ENCODE data around the gene SYCE3. TPM values are rescaled to one million over a fixed set of nuclear protein-coding genes. Genes with fewer than 3 reads are reported as not detected.
"Not testable (repeated sequence)": the region's sequence is repeated elsewhere in the genome, so short reads cannot be mapped to it uniquely, and the experiment has no call there.

The SYCE3 gene
- total RNA-seq, 1 experiment from 2014 or later, result not detected

DNA sequence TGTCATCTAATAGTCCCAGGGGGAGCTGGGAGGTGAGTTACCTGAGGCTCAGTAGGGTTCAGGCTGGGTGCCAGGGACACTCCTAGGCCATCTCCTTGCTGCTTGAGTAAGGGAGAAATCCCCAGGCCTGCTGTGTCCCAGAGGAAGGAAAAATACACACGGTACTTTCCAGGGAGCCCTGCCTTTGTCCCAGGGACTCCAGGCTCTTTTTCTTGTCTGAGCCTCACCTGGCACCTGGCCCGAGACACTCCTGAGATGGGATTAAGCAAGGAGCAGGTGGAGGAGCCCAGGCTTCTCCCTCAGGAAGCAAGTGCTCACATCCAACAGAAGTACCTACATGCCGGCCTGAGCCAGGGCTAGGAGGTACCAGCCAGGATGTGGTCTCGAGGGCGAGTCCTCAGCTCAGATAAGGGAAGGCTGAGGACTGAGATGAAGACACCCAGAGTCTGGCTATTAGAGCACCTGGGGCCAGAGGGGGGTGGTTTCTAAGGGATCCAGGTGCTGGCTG lies 17.9 kb downstream of the SYCE3 start:
- peak; percentile 56 for DNase-seq
- H3K4me3 ChIP-seq (ENCODE audit: insufficient read depth, low read depth, low read length), result no peak overlapping the region
- no peaks in the 10 kb centered on the region for H3K36me3 ChIP-seq (replicated peaks; ENCODE audit: control insufficient read depth, insufficient read depth, low read length)
- H3K27me3 ChIP-seq (ENCODE audit: control insufficient read depth, insufficient read depth, low read length), result peaks cover 9% of the 10 kb centered on the region

DNA sequence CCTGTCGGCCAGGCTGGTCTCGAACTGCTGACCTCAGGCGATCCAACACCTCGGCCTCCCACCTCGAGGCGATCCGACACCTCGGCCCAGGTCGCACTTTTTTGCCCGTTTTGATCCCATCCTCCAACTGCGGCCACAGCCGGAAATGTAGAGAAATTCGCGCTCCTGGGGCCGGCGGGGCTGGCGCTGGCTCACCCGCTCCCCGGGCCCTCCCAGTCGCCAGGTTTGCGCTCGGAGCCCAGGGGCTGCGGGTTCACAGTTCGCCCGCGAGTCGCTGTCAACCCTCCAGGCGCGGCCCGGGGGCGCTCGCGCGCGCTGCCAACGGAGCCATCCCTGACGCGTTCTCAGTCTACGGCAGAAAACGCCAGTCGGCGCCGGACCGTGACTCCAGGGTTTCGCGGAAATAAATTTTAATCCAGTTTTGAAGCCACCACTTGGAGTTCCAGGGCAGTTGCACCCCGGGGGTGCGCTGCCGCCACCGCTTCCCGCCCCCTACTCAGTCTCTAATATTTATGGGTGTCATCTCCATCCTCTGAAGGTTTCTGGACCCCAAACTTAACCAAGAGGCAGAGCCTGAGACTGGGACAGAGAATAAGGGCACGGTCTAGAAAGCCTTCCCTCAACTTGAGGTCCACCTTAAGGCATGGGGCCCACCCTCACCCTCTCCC lies 18.5 kb downstream of the SYCE3 start:
- no peaks in the 10 kb centered on the region for H3K36me3 ChIP-seq (replicated peaks; ENCODE audit: control insufficient read depth, insufficient read depth, low read length)
- peak overlapping the region; percentile 8; the same call in 1 of the 2 replicates for H3K4me3 ChIP-seq (ENCODE audit: insufficient read depth, low read depth, low read length)
- peak; percentile 99 for DNase-seq
- peaks cover 9% of the 10 kb centered on the region for H3K27me3 ChIP-seq (ENCODE audit: control insufficient read depth, insufficient read depth, low read length)

DNA sequence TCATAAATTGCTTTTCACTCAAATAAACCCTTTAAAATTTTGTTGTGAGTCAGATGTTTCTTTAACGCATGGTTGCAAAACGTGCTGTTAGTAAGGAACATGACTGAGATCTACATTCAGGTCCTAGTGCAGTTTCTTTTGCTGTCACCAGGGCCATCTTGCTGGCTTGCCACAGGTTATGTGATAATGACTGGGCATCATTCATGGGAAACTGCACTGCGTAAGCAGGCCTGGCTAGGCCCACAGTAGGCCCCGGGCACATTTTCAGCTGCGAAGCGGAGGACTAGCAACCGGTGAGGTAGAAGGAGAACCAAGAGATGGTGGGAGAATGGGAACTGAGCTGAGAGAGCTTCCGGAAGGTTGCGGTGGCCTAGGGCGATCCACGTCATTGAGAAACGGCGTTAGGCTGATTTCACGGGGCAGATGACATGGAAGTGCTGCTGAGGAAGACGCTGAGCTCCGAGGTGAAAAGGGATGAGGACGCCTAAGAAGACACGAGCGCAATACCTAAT lies 20.2 kb downstream of the SYCE3 start:
- Histone ChIP-seq H3K4me3 (ENCODE audit: insufficient read depth, low read depth, low read length) (no peak overlapping the region), H3K27me3 (ENCODE audit: control insufficient read depth, insufficient read depth, low read length) (peaks cover 9% of the 10 kb centered on the region), H3K36me3 (replicated peaks; ENCODE audit: control insufficient read depth, insufficient read depth, low read length) (no peaks in the 10 kb centered on the region)
- no peak for DNase-seq

DNA sequence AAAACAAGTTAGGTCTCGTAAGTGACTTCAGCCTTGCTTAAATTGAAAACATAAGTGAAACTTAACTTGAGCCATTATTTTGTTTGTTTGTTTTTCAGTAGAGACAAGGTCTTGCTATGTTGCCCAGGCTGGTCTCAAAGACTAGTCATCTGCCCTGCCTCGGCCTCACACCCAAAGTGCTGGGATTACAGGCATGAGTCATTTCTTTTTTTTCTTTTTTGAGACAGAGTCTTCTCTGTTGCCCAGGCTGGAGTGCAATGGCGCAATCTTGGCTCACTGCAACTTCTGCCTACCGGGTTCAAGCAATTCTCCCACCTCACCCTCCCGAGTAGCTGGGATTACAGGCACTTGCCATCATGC lies 21.1 kb downstream of the SYCE3 start:
- not testable (repeated sequence) for DNase-seq; H3K4me3 ChIP-seq (ENCODE audit: insufficient read depth, low read depth, low read length); H3K36me3 ChIP-seq (replicated peaks; ENCODE audit: control insufficient read depth, insufficient read depth, low read length); H3K27me3 ChIP-seq (ENCODE audit: control insufficient read depth, insufficient read depth, low read length)

DNA sequence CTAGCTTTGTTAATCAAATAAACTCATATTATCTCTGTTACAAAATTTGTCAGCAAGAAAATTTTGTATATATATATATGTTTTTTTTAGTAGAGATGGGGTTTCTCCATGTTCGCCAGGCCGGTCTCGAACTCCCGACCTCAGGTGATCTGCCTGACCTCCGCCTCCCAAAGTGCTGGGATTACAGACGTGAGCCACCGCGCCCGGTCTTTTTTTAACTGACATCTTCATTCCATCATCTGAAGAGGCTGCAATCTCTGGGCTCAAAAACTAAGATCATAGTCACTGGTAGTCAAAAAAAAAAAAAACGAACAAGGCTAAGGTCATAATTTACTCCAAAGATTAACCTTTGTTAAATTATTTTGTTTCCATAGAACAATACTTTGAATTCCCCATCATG lies 22.3 kb downstream of the SYCE3 start:
- H3K36me3 ChIP-seq (replicated peaks; ENCODE audit: control insufficient read depth, insufficient read depth, low read length), result no peaks in the 10 kb centered on the region
- peaks cover 9% of the 10 kb centered on the region for H3K27me3 ChIP-seq (ENCODE audit: control insufficient read depth, insufficient read depth, low read length)
- no peak for DNase-seq
- no peak overlapping the region for H3K4me3 ChIP-seq (ENCODE audit: insufficient read depth, low read depth, low read length)

DNA sequence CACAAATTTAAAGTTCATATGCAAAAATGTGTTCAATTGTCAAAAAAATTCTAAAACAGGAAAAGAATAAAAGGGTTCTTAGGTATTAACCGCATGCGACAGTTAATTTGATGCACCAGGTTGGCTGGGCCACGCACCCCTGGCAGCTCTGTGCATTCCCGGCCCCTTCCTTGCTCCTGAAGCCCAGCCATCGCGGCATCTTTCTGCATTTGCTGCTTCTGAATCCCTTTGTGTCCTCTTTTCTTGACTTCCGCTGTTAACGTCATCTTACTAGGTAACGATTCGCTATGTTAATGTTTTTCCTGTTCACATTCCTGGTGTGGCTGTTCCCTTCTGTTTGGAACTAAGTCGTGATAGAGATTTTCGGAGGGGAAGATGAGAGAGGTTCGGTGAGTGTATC lies 25.0 kb downstream of the SYCE3 start:
- H3K27me3 ChIP-seq (ENCODE audit: control insufficient read depth, insufficient read depth, low read length), result peaks cover 5% of the 10 kb centered on the region
- H3K36me3 ChIP-seq (replicated peaks; ENCODE audit: control insufficient read depth, insufficient read depth, low read length), result no peaks in the 10 kb centered on the region
- no peak overlapping the region for H3K4me3 ChIP-seq (ENCODE audit: insufficient read depth, low read depth, low read length)
- peak; percentile 52 for DNase-seq

DNA sequence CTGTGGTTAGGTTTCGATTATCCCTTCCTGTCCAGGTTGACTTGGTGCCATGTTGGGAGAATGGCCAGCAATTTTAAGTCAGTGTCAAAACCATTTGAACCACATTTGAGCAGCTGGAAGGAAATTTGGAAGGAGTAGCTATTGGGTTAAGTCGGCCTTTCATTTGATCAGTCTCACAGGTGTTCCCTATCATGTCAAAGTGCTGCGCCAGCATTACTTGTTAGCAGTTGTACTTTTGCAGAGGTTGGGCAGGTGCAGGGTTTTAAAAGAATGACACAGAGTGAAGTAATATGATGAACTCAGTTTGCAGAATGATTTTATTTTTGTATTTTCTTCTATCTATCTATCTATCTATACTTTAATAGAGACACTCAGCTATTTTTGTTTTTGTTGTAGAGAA lies 26.5 kb downstream of the SYCE3 start:
- H3K36me3 ChIP-seq (replicated peaks; ENCODE audit: control insufficient read depth, insufficient read depth, low read length), result no peaks in the 10 kb centered on the region
- H3K27me3 ChIP-seq (ENCODE audit: control insufficient read depth, insufficient read depth, low read length), result peaks cover 19% of the 10 kb centered on the region
- H3K4me3 ChIP-seq (ENCODE audit: insufficient read depth, low read depth, low read length), result no peak overlapping the region
- DNase-seq, result no peak

DNA sequence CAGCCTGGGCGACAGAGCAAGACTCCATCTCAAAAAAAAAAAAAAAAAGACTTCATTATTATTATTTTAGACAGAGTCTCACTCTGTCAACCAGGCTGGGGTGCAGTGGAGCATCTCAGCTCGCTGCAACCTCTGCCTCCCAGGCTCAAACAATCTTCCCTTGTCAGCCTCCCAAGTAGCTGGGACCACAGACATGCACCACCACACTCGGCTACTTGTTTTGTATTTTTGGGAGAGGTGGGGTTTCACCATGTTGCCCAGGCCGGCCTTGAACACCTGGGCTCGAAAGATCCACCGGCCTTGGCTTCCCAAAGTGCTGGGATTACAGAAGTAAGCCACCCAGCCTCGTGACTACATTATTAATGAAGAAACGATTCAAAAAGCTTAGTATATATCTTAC lies 27.6 kb downstream of the SYCE3 start:
- Histone ChIP-seq H3K27me3 (ENCODE audit: control insufficient read depth, insufficient read depth, low read length) (peaks cover 30% of the 10 kb centered on the region), H3K4me3 (ENCODE audit: insufficient read depth, low read depth, low read length) (no peak overlapping the region), H3K36me3 (replicated peaks; ENCODE audit: control insufficient read depth, insufficient read depth, low read length) (no peaks in the 10 kb centered on the region)
- no peak for DNase-seq

DNA sequence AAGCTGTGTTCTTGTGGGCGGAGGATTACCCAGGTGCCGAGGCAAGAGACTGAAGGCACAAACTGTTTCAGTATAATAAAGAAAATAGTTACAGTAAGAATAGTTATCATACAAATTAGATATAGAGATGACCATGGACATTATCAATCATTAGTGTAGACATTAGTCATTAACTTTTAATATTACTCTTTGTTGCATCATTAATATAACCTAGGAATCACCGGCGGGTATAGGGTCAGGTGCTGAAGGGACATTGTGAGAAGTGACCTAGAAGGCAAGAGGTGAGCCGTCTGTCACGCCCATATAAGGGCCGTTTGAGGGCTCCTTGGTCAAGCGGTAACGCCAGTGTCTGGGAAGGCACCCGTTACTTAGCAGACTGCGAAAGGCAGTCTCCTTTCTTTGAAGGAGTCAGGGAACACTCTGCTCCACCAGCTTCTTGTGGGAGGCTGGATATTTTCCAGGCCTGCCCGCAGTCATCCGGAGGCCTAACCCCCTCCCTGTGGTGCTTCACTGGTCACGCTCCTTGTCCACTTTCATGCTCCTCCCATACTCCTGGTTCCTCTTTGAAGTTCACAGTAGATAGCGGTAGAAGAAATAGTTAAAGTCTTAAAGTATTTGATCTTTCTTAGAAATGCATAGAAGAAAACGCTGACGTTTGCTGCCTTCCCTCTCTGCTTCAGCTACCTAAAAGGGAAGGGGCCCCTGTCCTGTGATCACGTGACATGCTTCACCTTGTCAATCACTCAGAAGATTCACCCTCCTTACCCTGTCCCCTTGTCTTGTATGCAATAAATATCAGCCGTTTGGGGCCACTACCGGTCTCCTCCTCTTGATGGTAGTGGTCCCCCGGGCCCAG lies 28.6 kb downstream of the SYCE3 start:
- H3K36me3 ChIP-seq (replicated peaks; ENCODE audit: control insufficient read depth, insufficient read depth, low read length); H3K4me3 ChIP-seq (ENCODE audit: insufficient read depth, low read depth, low read length): not testable (repeated sequence)
- peak; percentile 4 for DNase-seq
- peaks cover 41% of the 10 kb centered on the region for H3K27me3 ChIP-seq (ENCODE audit: control insufficient read depth, insufficient read depth, low read length)

DNA sequence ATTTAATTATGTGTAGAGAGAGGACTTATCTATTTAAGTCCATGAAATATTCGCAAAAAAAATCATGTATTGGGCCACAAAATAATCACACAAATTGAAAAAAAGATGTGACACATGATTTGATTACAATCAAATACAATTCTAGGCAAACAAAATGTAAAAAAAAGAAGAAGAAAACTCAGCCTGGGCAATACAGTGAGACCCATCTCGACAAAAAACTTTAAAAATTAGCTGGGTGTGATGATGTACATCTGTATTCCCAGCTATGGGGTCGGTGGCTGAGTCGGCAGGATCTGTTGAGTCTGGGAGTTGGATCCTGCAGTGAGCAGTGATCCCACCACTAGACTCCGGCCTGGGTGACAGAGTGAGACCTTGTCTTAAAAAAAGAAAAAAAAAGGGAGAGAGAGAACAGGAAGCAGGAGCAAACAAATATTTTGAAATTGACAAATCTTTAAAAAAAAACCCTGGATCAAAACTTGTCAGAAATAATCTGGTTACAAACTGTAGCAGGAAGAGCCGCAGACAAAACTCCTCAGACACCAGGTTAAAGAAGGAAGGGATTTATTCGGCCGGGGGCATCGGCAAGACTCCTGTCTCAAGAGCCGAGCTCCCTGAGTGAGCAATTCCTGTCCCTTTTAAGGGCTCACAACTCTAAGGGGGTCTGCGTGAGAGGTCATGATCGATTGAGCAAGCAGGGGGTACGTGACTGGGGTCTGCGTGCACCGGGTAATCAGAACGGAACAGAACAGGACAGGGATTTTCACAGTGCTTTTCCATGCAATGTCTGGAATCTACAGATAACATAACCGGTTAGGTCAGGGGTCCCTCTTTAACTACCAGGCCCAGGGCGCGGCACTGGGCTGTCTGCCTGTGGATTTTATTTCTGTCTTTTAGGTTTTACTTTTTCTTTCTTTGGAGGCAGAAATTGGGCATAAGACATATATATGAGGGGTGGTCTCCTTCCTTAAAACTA lies 29.6 kb downstream of the SYCE3 start:
- no peaks in the 10 kb centered on the region for H3K36me3 ChIP-seq (replicated peaks; ENCODE audit: control insufficient read depth, insufficient read depth, low read length)
- H3K4me3 ChIP-seq (ENCODE audit: insufficient read depth, low read depth, low read length), result no peak overlapping the region
- no peak for DNase-seq
- peaks cover 50% of the 10 kb centered on the region for H3K27me3 ChIP-seq (ENCODE audit: control insufficient read depth, insufficient read depth, low read length)

DNA sequence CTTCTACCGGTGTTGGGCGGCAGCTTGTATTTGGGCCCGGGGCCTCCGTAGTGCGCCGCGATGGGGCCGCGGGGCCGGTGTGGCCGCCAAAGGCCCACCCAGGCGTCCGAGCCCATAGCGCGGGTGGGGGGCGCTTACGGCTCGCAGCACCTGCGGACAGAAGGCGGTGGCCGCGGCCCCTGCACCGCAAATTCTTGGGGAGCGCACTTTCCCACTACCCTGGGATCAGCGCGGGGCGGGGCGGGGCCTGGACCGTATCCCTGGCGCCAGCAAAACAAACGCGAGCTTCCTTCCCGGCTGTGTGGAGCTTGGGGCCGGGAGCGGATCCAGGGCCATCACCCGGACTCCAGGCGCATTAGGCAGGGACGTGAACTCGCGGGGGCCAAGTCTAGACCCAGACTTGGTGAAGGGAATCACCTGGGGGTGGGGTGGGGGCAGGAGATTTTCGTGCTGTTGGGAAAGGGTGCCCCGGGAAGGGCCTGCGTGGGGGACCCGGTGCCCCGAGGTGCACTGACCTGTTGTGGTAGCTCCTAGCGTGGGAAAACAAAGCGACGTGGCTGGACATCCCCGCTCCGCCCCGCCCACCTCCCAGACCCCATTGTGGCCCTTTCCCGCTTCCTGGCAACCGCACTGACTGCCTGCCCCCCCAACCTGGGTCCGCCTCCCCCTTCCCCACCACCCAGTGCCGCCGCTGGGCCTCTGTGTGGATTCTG lies 30.6 kb downstream of the SYCE3 start:
- Histone ChIP-seq H3K27me3 (ENCODE audit: control insufficient read depth, insufficient read depth, low read length) (peaks cover 58% of the 10 kb centered on the region), H3K4me3 (ENCODE audit: insufficient read depth, low read depth, low read length) (peak overlapping the region; percentile 50), H3K36me3 (replicated peaks; ENCODE audit: control insufficient read depth, insufficient read depth, low read length) (no peaks in the 10 kb centered on the region)
- DNase-seq, result peak; percentile 92

DNA sequence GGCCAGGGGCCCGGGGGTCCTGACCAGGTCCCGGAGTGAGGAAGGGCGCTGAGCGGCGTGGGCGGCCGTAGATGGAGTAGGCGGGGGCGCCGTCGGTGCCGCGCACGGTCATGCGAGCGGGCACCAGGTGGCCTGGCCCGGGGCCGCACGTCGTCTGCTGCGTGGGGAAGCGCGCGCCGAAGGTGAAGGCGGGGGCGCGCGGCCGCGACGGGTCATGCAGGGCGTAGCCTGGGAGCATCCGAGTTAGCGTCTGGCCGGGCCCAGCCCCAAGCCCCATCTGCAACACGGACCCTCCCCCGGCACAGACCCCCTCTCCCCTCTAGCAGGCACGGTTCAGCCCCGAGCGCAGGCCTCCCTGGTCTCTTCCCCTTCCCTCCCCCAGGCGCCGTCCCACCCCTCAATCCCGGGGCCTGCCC lies 31.2 kb downstream of the SYCE3 start:
- Histone ChIP-seq H3K36me3 (replicated peaks; ENCODE audit: control insufficient read depth, insufficient read depth, low read length) (no peaks in the 10 kb centered on the region), H3K27me3 (ENCODE audit: control insufficient read depth, insufficient read depth, low read length) (peaks cover 62% of the 10 kb centered on the region), H3K4me3 (ENCODE audit: insufficient read depth, low read depth, low read length) (peak overlapping the region; percentile 50)
- DNase-seq, result peak; percentile 88

DNA sequence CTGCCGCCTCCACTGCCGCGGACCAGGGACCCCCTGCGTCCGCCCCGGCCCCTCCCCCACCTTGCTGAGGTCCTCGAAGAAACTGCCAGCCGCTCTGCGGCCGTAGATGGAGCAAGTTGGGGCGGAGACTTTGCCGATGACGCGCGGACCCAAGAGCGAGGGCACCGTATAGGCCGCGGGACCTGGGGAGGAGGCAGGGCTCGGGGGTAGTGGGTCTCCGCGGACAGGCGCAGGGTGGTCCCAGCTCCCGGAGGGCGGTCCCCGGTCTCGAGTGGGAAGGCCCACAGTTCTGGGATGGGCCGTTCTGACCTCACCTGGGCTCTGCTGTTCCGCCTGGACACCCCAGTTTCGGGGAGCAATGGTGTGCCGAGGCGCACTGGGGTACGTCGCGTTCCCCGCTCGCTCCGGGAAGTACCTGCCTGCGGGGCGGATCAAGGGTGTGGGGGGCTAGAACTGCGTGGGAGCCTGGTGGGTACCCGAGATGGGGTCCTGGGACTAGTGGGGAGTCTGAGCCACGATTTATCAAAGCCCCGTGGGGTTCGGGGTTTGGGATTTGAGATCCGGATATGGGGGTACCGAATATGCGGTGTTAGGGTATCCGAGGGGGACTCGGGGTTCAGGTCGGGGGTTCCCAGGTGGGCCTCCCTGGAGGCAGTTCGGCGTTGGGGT lies 31.7 kb downstream of the SYCE3 start:
- H3K36me3 ChIP-seq (replicated peaks; ENCODE audit: control insufficient read depth, insufficient read depth, low read length), result no peaks in the 10 kb centered on the region
- peak overlapping the region; percentile 50 for H3K4me3 ChIP-seq (ENCODE audit: insufficient read depth, low read depth, low read length)
- H3K27me3 ChIP-seq (ENCODE audit: control insufficient read depth, insufficient read depth, low read length), result peaks cover 64% of the 10 kb centered on the region
- DNase-seq, result peak; percentile 94
